H1 (cell line): Measurements from ENCODE around the gene JUP.

Source experiments
- CEBPB ChIP-seq: IDR thresholded peaks from 2 replicates; pipeline ENCODE4 v1.6.1; 2012; ENCODE audit warnings: low read depth, low read length
- POLR2AphosphoS5 ChIP-seq: IDR thresholded peaks from 2 replicates; pipeline ENCODE4 v1.6.1; 2011; ENCODE audit warnings: low read depth, low read length

GRCh38 chr17:41835800-41836549 lies 49.5 kb upstream of the JUP start, which contains the start of gene NT5C3B:
- TF ChIP-seq CEBPB = no peak
- no peak; the same call in 1 of the 2 replicates for TF ChIP-seq POLR2AphosphoS5
